Gastroesophageal sphincter (tissue), 4 donors: Measurements from ENCODE around the gene MAPKAPK3. TPM values are rescaled to one million over a fixed set of nuclear protein-coding genes. Genes with fewer than 3 reads are reported as not detected.

Experiments used
- ATAC-seq: fragments of 150-250 bp; one replicate; pipeline ENCODE4 v1.9.1; 2016; ENCODE audit warnings: mild to moderate bottlenecking, moderate library complexity
- H3K27ac ChIP-seq, 4 donors: fragments of 200-600 bp; sonication (generic) in 3 of 4; 1 replicate in 3 of 4; 2 replicates in 1 of 4; pipeline ENCODE4 v1.5.1; 2016 to 2019
- H3K27me3 ChIP-seq: fragments of 200-600 bp; sonication (generic); one replicate; pipeline ENCODE4 v1.5.1; 2019
- H3K36me3 ChIP-seq, 2 donors: fragments of 200-600 bp; sonication (generic); one replicate each; pipeline ENCODE4 v1.5.1; 2019; ENCODE audit warnings: control low read depth in 1 of 2
- H3K4me1 ChIP-seq, 3 donors: fragments of 200-600 bp; sonication (generic); 1 replicate in 2 of 3; 2 replicates in 1 of 3; pipeline ENCODE4 v1.5.1; 2016 to 2019; ENCODE audit warnings: control low read depth in 2 of 3
- H3K4me3 ChIP-seq, 2 donors: fragments of 200-600 bp; sonication (generic); one replicate each; pipeline ENCODE4 v1.5.1; 2019; ENCODE audit warnings: mild to moderate bottlenecking in 1 of 2, moderate library complexity in 1 of 2
- H3K9me3 ChIP-seq, 3 donors: fragments of 200-600 bp; sonication (generic); one replicate each; pipeline ENCODE4 v1.5.1; 2017 to 2019; ENCODE audit warnings: control low read depth in 2 of 3
- EP300 ChIP-seq: sonication (generic); formaldehyde crosslinking; IDR thresholded peaks from one replicate; pipeline ENCODE4 v1.6.1; 2017; ENCODE audit warnings: antibody characterized with exemption, mild to moderate bottlenecking
- POLR2A ChIP-seq, 2 donors: fragments of 450-650 bp; IDR thresholded peaks; one replicate each; pipeline ENCODE4 v1.6.1; 2017; ENCODE audit warnings: antibody characterized with exemption in 2 of 2, mild to moderate bottlenecking in 2 of 2, moderate library complexity in 1 of 2
- POLR2AphosphoS5 ChIP-seq: sonication (generic); formaldehyde crosslinking; IDR thresholded peaks from one replicate; pipeline ENCODE4 v1.6.1; 2017; ENCODE audit warnings: antibody characterized with exemption
- WGBS, 2 donors: methylation state at CpG; one replicate each; pipeline ENCODE4 v1.1.5; 2018; ENCODE audit warnings: low coverage in 1 of 2; 5-methylcytosine and 5-hydroxymethylcytosine counted together
- total RNA-seq, 4 donors: library from RNA; depleted of rRNA; stranded (reverse); fragments of >200 nt; gene quantifications; one replicate each; pipeline ENCODE4 v1.1.0, GENCODE V29; 2016
- TF ChIP-seq, protein P1 (sequence below), 4 experiments: fragments of 200-600 bp in 2 of 4; fragments of 450-650 bp in 2 of 4; sonication (generic) in 1 of 4; IDR thresholded peaks; one replicate each; pipeline ENCODE4 v1.5.1; 2017 to 2019; ENCODE audit warnings: antibody characterized with exemption in 4 of 4, mild to moderate bottlenecking in 2 of 4, moderate library complexity in 2 of 4

MAPKAPK3 gene
- total RNA-seq, 4 donors from 2014 or later = 18.7 to 30.2 (median 22.4) TPM

DNA sequence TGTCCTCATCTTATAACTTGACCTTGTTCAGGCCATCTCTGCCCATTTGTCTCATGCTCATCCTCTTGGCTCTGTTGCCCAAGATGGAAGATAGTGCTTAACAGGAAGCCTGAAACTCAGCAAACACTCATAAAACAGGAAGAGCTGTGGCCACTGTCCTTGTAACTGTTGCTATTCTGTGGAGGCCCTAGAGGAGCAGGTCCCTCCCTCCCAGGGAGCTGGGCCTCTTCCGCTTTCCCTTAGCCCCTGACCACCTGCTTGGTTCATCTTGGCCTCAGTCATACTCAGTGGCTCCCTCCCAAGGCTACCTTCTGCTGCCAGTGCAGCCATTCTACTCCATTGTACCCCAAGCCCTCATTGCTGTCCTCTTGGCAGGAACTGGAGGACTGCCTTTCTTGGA is 3.5 kb downstream of the MAPKAPK3 start:
- Histone ChIP-seq H3K9me3 (no peaks in the 10 kb centered on the region), H3K27me3 (no peaks in the 10 kb centered on the region), H3K27ac (peak overlapping the region in 1 of 4 donors; percentile 38), H3K4me3 (no peak overlapping the region), H3K36me3 (peaks cover 0 to 12% of the 10 kb centered on the region in 2 donors), H3K4me1 (peaks cover 0 to 80% (median 8%) of the 10 kb centered on the region in 3 donors)
- WGBS, 2 donors = no CpG with 5 or more reads among the region's 1 CpG
- TF ChIP-seq, protein P1, sequence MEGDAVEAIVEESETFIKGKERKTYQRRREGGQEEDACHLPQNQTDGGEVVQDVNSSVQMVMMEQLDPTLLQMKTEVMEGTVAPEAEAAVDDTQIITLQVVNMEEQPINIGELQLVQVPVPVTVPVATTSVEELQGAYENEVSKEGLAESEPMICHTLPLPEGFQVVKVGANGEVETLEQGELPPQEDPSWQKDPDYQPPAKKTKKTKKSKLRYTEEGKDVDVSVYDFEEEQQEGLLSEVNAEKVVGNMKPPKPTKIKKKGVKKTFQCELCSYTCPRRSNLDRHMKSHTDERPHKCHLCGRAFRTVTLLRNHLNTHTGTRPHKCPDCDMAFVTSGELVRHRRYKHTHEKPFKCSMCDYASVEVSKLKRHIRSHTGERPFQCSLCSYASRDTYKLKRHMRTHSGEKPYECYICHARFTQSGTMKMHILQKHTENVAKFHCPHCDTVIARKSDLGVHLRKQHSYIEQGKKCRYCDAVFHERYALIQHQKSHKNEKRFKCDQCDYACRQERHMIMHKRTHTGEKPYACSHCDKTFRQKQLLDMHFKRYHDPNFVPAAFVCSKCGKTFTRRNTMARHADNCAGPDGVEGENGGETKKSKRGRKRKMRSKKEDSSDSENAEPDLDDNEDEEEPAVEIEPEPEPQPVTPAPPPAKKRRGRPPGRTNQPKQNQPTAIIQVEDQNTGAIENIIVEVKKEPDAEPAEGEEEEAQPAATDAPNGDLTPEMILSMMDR (IDR thresholded peaks at IDR 0.05) = no peak
- TF ChIP-seq POLR2AphosphoS5 = no peak
- ATAC-seq = no peak

DNA sequence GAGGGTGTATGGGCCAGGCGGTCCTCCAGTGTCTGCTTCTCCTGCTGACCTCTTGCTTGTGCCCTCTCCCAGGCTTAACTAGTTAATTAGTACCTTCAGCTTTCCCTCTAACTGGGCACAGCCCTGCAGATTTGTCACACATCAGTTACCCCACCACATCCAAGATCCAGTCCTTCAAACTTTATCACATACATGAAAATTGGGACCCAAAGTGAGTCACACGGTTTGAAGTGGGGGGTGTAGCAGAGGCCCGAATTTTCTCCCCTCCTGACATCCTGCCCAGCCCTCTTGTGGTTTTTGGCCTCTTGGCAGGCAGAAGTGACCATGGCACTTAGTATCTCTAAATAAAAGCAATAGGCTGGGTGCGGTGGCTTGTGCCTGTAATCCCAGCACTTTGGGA is 3.9 kb downstream of the MAPKAPK3 start:
- no peak for ATAC-seq
- TF ChIP-seq POLR2A (IDR thresholded peaks at IDR 0.05) (no peak), POLR2AphosphoS5 (no peak), EP300 (no peak)
- TF ChIP-seq, protein P1 (IDR thresholded peaks at IDR 0.05) = no peak
- H3K36me3 ChIP-seq = peaks cover 0 to 12% of the 10 kb centered on the region in 2 donors
- H3K27me3 ChIP-seq = no peaks in the 10 kb centered on the region
- peaks cover 0 to 80% (median 8%) of the 10 kb centered on the region in 3 donors for H3K4me1 ChIP-seq
- 67% methylated on average over 3 of the region's 4 CpGs for WGBS, 2 donors
- H3K27ac ChIP-seq = peak overlapping the region in 1 of 4 donors; percentile 38
- H3K4me3 ChIP-seq = no peak overlapping the region
- H3K9me3 ChIP-seq = no peaks in the 10 kb centered on the region

- H3K9me3 ChIP-seq = no peaks in the 10 kb centered on the region
- H3K27ac ChIP-seq = no peak overlapping the region
- peaks cover 0 to 83% (median 5%) of the 10 kb centered on the region in 3 donors for H3K4me1 ChIP-seq
- TF ChIP-seq EP300 = no peak
- no peak for TF ChIP-seq POLR2A (IDR thresholded peaks at IDR 0.05)
- TF ChIP-seq, protein P1 (IDR thresholded peaks at IDR 0.05) = no peak
- TF ChIP-seq POLR2AphosphoS5 = no peak
- no peaks in the 10 kb centered on the region for H3K27me3 ChIP-seq
- no peak for ATAC-seq
- H3K4me3 ChIP-seq = no peak overlapping the region
- WGBS, 2 donors = 78% methylated on average over 3 of the region's 3 CpGs; no CpG with 5 or more reads in 1 of the 2 donors
- peaks cover 0 to 15% of the 10 kb centered on the region in 2 donors for H3K36me3 ChIP-seq
Observed at GRCh38 chr3:50622881-50623280, 5.9 kb downstream of the MAPKAPK3 start.

- no peaks in the 10 kb centered on the region for H3K27me3 ChIP-seq
- no peak overlapping the region for H3K27ac ChIP-seq
- no peaks in the 10 kb centered on the region for H3K9me3 ChIP-seq
- no peak for ATAC-seq
- WGBS, 2 donors = 88% methylated on average over 2 of the region's 6 CpGs; no CpG with 5 or more reads in 1 of the 2 donors
- peaks cover 0 to 15% of the 10 kb centered on the region in 2 donors for H3K36me3 ChIP-seq
- H3K4me3 ChIP-seq = no peak overlapping the region
- peaks cover 0 to 79% (median 0%) of the 10 kb centered on the region in 3 donors for H3K4me1 ChIP-seq
- TF ChIP-seq POLR2A (IDR thresholded peaks at IDR 0.05) = no peak
- no peak for TF ChIP-seq EP300
- no peak for TF ChIP-seq POLR2AphosphoS5
- TF ChIP-seq, protein P1 (IDR thresholded peaks at IDR 0.05) = no peak
Observed at GRCh38 chr3:50623840-50624474, 7.0 kb downstream of the MAPKAPK3 start.

DNA sequence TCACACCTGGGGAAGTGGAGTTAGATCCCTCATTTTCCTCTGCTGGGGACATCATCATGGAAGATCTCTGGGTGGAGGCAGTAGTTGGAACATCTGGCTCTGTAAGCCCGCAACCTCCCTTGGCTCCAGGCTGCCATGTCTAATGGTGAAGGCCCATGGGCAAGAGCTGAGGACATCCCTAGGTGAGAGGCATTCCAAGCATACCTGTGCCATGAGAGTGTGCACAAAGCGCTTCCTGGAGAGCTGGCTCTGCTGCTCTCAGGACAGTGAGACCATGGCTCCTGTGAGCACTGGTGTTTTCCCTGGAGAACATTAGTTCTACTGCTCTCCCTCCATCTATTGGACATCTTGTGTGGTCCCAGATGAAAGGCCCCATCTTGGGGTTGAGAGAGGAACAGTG is 7.7 kb downstream of the MAPKAPK3 start:
- Histone ChIP-seq H3K27ac (no peak overlapping the region), H3K4me1 (peaks cover 0 to 72% (median 0%) of the 10 kb centered on the region in 3 donors), H3K27me3 (no peaks in the 10 kb centered on the region), H3K4me3 (no peak overlapping the region), H3K9me3 (no peaks in the 10 kb centered on the region), H3K36me3 (peaks cover 0 to 15% of the 10 kb centered on the region in 2 donors)
- TF ChIP-seq POLR2A (IDR thresholded peaks at IDR 0.05) = no peak
- 80% methylated on average over 1 of the region's 2 CpGs; no CpG with 5 or more reads in 1 of the 2 donors for WGBS, 2 donors
- no peak for ATAC-seq
